ENCODE results near the gene ST6GALNAC1.

- TF ChIP-seq POLR2A (IDR thresholded peaks at IDR 0.05; ENCODE audit: low read length) (no peak), GATA1 (IDR thresholded peaks at IDR 0.05; ENCODE audit: low read depth, low read length) (no peak)
Observed at GRCh38 chr17:76670718-76671122, 27.2 kb upstream of the ST6GALNAC1 start.
